ENCODE data around the gene BICC1. TPM values are rescaled to one million over a fixed set of nuclear protein-coding genes. Genes with fewer than 3 reads are reported as not detected.

The BICC1 gene
- total and polyA plus RNA-seq, 2 of the 8 experiments (the other 6 are each of a cell fraction or from before 2014, with no cell fraction given) = 0.20 to 0.73 TPM

- Histone ChIP-seq H2BK15ac (ENCODE audit: low read length) (no peak overlapping the region), H3K79me1 (ENCODE audit: low read depth, low read length) (no peaks in the 10 kb centered on the region), H2BK120ac (replicated peaks; ENCODE audit: low read depth, low read length) (no peak overlapping the region), H3K36me3 (ENCODE audit: control insufficient read depth in 2 of 4, insufficient read depth in 4 of 4, low read length in 3 of 4) (no peaks in the 10 kb centered on the region), H2AFZ (ENCODE audit: low read length) (no peak overlapping the region), H3K9me3 (ENCODE audit: insufficient read depth in 2 of 2, low read depth in 1 of 2, low read length in 1 of 2) (no peaks in the 10 kb centered on the region), H3K27me3 (replicated peaks in 1 of 4; ENCODE audit: control insufficient read depth in 3 of 4, extremely low read depth in 1 of 4, insufficient read depth in 3 of 4, low read length in 3 of 4) (no peaks in the 10 kb centered on the region), H3K79me2 (ENCODE audit: control insufficient read depth in 1 of 2, insufficient read depth in 2 of 2, low read length in 2 of 2) (no peaks in the 10 kb centered on the region), H3K4ac (replicated peaks; ENCODE audit: insufficient read length, low read depth, low read length) (no peak overlapping the region), H4K8ac (ENCODE audit: extremely low read depth, insufficient read depth, low read length) (no peak overlapping the region), H4K5ac (ENCODE audit: insufficient read length, low read depth, low read length) (no peak overlapping the region), H3K4me3 (ENCODE audit: extremely low read depth in 1 of 4, insufficient read depth in 2 of 4, low read depth in 3 of 4, low read length in 4 of 4) (no peak overlapping the region), H3K23me2 (ENCODE audit: low read depth, low read length) (no peaks in the 10 kb centered on the region; the same call in 1 of the 2 replicates), H3K14ac (ENCODE audit: insufficient read length) (no peak overlapping the region), H2BK5ac (ENCODE audit: low read depth, low read length) (no peak overlapping the region), H4K20me1 (replicated peaks in 1 of 2; ENCODE audit: control insufficient read depth in 1 of 2, insufficient read depth in 2 of 2, low read length in 2 of 2) (no peaks in the 10 kb centered on the region), H4K91ac (replicated peaks; ENCODE audit: insufficient read length, low read length) (no peak overlapping the region), H3K56ac (replicated peaks; ENCODE audit: insufficient read length, low read depth, low read length) (no peak overlapping the region), H3K4me1 (replicated peaks in 1 of 4; ENCODE audit: control insufficient read depth in 3 of 4, insufficient read depth in 4 of 4, low read length in 3 of 4) (no peaks in the 10 kb centered on the region), H3K9ac (replicated peaks in 1 of 4; ENCODE audit: extremely low read depth in 1 of 4, low read depth in 3 of 4, low read length in 3 of 4) (no peak overlapping the region), H3K23ac (ENCODE audit: insufficient read length) (no peak overlapping the region), H2BK12ac (ENCODE audit: low read depth, low read length) (no peak overlapping the region), H3K18ac (ENCODE audit: extremely low read depth, low read length) (no peak overlapping the region), H2AK5ac (ENCODE audit: low read depth, low read length) (no peak overlapping the region), H2BK20ac (ENCODE audit: low read length) (no peak overlapping the region), H3K4me2 (ENCODE audit: insufficient read depth in 1 of 2, low read depth in 2 of 2, low read length in 2 of 2) (no peak overlapping the region), H3K27ac (ENCODE audit: low read depth, low read length) (no peak overlapping the region)
- CTCF ChIA-PET (ENCODE audit: partially characterized antibody) = no interaction called here
- TF ChIP-seq HDAC6 (IDR thresholded peaks at IDR 0.05; ENCODE audit: low read depth, low read length) (no peak), BCL11A (IDR thresholded peaks at IDR 0.05; ENCODE audit: low read depth in 2 of 2, low read length in 2 of 2) (no peak), CHD2 (IDR thresholded peaks at IDR 0.05; ENCODE audit: low read length) (no peak), POLR2A (IDR thresholded peaks at IDR 0.05; ENCODE audit: control extremely low read depth in 1 of 2, low read depth in 2 of 2, low read length in 2 of 2) (no peak), BACH1 (IDR thresholded peaks at IDR 0.05; ENCODE audit: low read length) (no peak), RFX5 (IDR thresholded peaks at IDR 0.05; ENCODE audit: borderline replicate concordance, low read depth, low read length) (no peak), RBBP5 (IDR thresholded peaks at IDR 0.05; ENCODE audit: borderline replicate concordance, low read depth, low read length) (no peak), POLR2AphosphoS5 (IDR thresholded peaks at IDR 0.05; ENCODE audit: low read depth, low read length) (no peak), SRF (IDR thresholded peaks at IDR 0.05; ENCODE audit: low read depth, low read length) (no peak), SAP30 (IDR thresholded peaks at IDR 0.05; ENCODE audit: insufficient read depth, insufficient replicate concordance, low read length) (no peak), YY1 (IDR thresholded peaks at IDR 0.05; ENCODE audit: low read depth, low read length) (no peak), MAFK (IDR thresholded peaks at IDR 0.05; ENCODE audit: low read depth, low read length) (no peak), JUND (IDR thresholded peaks at IDR 0.05; ENCODE audit: low read length) (no peak), ATF3 (IDR thresholded peaks at IDR 0.05; ENCODE audit: insufficient read depth, low read depth, low read length) (no peak), GTF2F1 (IDR thresholded peaks at IDR 0.05; ENCODE audit: borderline replicate concordance, low read depth, low read length) (no peak), SP2 (IDR thresholded peaks at IDR 0.05; ENCODE audit: low read length) (no peak), SP4 (IDR thresholded peaks at IDR 0.05; ENCODE audit: low read length) (no peak)
- FAIRE-seq (no peak), DNase-seq (ENCODE audit: low read depth in 1 of 2, low spot score in 2 of 2) (no peak)
- 90% methylated on average over 1 of the region's 1 CpG; no CpG with 5 or more reads in 1 of the 2 experiments for WGBS, 2 experiments (ENCODE audit: extremely low coverage in 1 of 2, insufficient coverage in 1 of 2, insufficient read length in 1 of 2, insufficient replicate concordance in 2 of 2, low coverage in 1 of 2, low lambda C conversion rate in 2 of 2, missing lambda C conversion rate in 1 of 2)
- POLR2A ChIA-PET (ENCODE audit: partially characterized antibody) = no interaction called here
Measured at GRCh38 chr10:58570307-58570723, 57.6 kb downstream of the BICC1 start.
